Activated T-helper 17 cell treated with anti-CD3 and anti-CD28 coated beads, Interleukin-2, amount 50 U/mL, for 72 hours (primary cell): ENCODE data around the gene NLRP4. TPM values are rescaled to one million over a fixed set of nuclear protein-coding genes. Genes with fewer than 3 reads are reported as not detected.
"Not testable (repeated sequence)": the region's sequence is repeated elsewhere in the genome, so short reads cannot be mapped to it uniquely, and the experiment has no call there.

ENCODE experiments used
- ATAC-seq: fragments of 150-1000 bp; cut with Tn5 transposase; replicated peaks from 2 replicates; pipeline ENCODE4 v1.10.0; 2021; ENCODE audit warnings: mild to moderate bottlenecking, moderate library complexity
- H3K27ac Mint-ChIP-seq: one replicate; pipeline ENCODE4 v1.8.0; 2022; ENCODE audit warnings: mixed read lengths
- H3K27me3 Mint-ChIP-seq: one replicate; pipeline ENCODE4 v1.8.0; 2022; ENCODE audit warnings: mixed read lengths
- H3K36me3 Mint-ChIP-seq: one replicate; pipeline ENCODE4 v1.8.0; 2022; ENCODE audit warnings: low read depth, mild to moderate bottlenecking, mixed read lengths
- H3K4me1 Mint-ChIP-seq: one replicate; pipeline ENCODE4 v1.8.0; 2022; ENCODE audit warnings: mixed read lengths
- H3K4me3 Mint-ChIP-seq: one replicate; pipeline ENCODE4 v1.8.0; 2022; ENCODE audit warnings: mild to moderate bottlenecking, mixed read lengths
- H3K9me3 Mint-ChIP-seq: one replicate; pipeline ENCODE4 v1.8.0; 2022; ENCODE audit warnings: mixed read lengths
- total RNA-seq, 2 donors: library from RNA; stranded (reverse); gene quantifications; one replicate each; pipeline ENCODE4 v1.2.3, GENCODE V29; 2022

Gene NLRP4
- total RNA-seq, 2 donors from 2014 or later: not detected

- Mint-ChIP-seq H3K4me1 (no peaks in the 10 kb centered on the region), H3K4me3 (no peak overlapping the region), H3K9me3 (peaks cover 14% of the 10 kb centered on the region), H3K36me3 (no peaks in the 10 kb centered on the region), H3K27me3 (peaks cover 13% of the 10 kb centered on the region), H3K27ac (no peak overlapping the region)
- no peak for ATAC-seq
These were observed 76.6 kb downstream of the NLRP4 start for GRCh38 chr19:55912916-55913315.

GRCh38 chr19:55913643-55914268 lies 77.4 kb downstream of the NLRP4 start:
- H3K4me1 Mint-ChIP-seq: no peaks in the 10 kb centered on the region
- no peak for ATAC-seq
- no peak overlapping the region for H3K4me3 Mint-ChIP-seq
- H3K27ac Mint-ChIP-seq: no peak overlapping the region
- no peaks in the 10 kb centered on the region for H3K36me3 Mint-ChIP-seq
- peaks cover 13% of the 10 kb centered on the region for H3K27me3 Mint-ChIP-seq
- peaks cover 18% of the 10 kb centered on the region for H3K9me3 Mint-ChIP-seq

DNA sequence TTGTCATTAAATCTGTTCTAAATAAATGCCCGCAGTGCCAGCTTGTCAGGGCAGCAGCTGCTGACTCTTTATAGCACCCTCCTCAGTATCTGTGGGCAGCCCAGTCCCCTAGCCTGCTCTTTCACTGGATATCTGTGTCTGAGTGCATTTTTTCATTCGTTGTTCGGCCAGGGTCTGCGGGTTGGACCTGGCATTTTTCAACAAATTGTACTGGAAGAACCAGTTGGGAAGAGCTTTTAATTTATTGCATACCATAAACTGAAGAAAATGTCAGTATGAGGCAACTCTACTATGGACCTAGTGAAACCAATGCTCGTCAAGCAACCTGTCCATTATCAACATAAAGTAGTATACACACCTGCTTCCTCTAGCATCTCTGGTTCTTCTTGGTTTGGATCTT lies 87.2 kb downstream of the NLRP4 start:
- H3K27ac Mint-ChIP-seq: no peak overlapping the region
- ATAC-seq: no peak
- H3K4me3 Mint-ChIP-seq: no peak overlapping the region
- peaks cover 13% of the 10 kb centered on the region for H3K9me3 Mint-ChIP-seq
- H3K36me3 Mint-ChIP-seq: no peaks in the 10 kb centered on the region
- H3K4me1 Mint-ChIP-seq: no peaks in the 10 kb centered on the region
- H3K27me3 Mint-ChIP-seq: peaks cover 7% of the 10 kb centered on the region

GRCh38 chr19:55927991-55928390 lies 91.7 kb downstream of the NLRP4 start:
- H3K36me3 Mint-ChIP-seq: no peaks in the 10 kb centered on the region
- peaks cover 7% of the 10 kb centered on the region for H3K9me3 Mint-ChIP-seq
- H3K27ac Mint-ChIP-seq: no peak overlapping the region
- ATAC-seq: no peak
- no peaks in the 10 kb centered on the region for H3K4me1 Mint-ChIP-seq
- peaks cover 7% of the 10 kb centered on the region for H3K27me3 Mint-ChIP-seq
- H3K4me3 Mint-ChIP-seq: no peak overlapping the region

- H3K27me3 Mint-ChIP-seq, ATAC-seq, H3K9me3 Mint-ChIP-seq: not testable (repeated sequence)
These were observed 92.9 kb downstream of the NLRP4 start for GRCh38 chr19:55929258-55929657.

DNA sequence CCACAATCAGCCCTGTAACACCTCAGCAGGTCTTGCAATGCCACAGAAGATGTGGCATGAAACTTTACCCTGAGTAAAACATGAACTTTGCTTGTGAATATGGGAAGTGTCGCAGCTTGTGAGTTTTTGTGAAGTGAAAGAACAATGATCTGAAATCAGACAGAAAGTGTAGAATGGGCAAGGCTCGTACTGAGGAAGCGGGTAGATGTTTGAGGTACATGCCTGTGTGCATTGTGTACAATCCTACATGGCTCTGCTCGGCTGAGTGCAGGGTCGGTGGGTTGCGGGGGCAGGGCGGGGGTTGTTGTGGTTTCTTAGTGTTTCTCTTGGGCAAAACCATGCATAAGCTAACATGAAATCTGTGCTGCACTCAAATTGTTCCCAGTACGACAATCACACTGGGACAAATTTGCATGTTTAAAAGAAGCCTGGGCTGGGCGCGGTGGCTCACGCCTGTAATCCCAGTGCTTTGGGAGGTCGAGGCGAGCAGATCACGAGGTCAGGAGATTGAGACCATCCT lies 94.7 kb downstream of the NLRP4 start:
- H3K27ac Mint-ChIP-seq: no peak overlapping the region
- no peaks in the 10 kb centered on the region for H3K4me1 Mint-ChIP-seq
- H3K36me3 Mint-ChIP-seq: no peaks in the 10 kb centered on the region
- H3K9me3 Mint-ChIP-seq: peaks cover 12% of the 10 kb centered on the region
- ATAC-seq: no peak
- H3K27me3 Mint-ChIP-seq: peaks cover 3% of the 10 kb centered on the region
- no peak overlapping the region for H3K4me3 Mint-ChIP-seq

More at GRCh38 chr19:55929258-55929657, 92.9 kb downstream of the NLRP4 start:
- H3K4me3 Mint-ChIP-seq, H3K27ac Mint-ChIP-seq, H3K4me1 Mint-ChIP-seq, H3K36me3 Mint-ChIP-seq: not testable (repeated sequence)

Other genes starting within 250 kb of the NLRP4 start
- gene FIZ1, start 237.0 kb upstream of the NLRP4 start, total RNA-seq: 10 to 100 TPM in 1 of 2 donors, 1 to 10 TPM in 1; 8.7 to 12.9 TPM
- 10 to 100 TPM; 20.1 to 25.3 TPM for gene ZNF524, start 236.3 kb upstream of the NLRP4 start, total RNA-seq
- gene ZNF865, start 230.9 kb upstream of the NLRP4 start, total RNA-seq: 10 to 100 TPM; 11.9 to 13.2 TPM
- 1 to 10 TPM; 4.6 to 5.3 TPM for gene ZNF784, start 212.0 kb upstream of the NLRP4 start, total RNA-seq
- gene ZNF580, start 195.5 kb upstream of the NLRP4 start, total RNA-seq: 10 to 100 TPM; 21.9 to 22.2 TPM
- gene ZNF581, start 192.9 kb upstream of the NLRP4 start, total RNA-seq: 10 to 100 TPM; 26.4 to 35.6 TPM
- 1 to 10 TPM; 2.4 to 2.6 TPM for gene CCDC106, start 188.3 kb upstream of the NLRP4 start, total RNA-seq
- gene U2AF2, start 181.5 kb upstream of the NLRP4 start, total RNA-seq: 100 to 1,000 TPM; 254 to 333 TPM
- gene EPN1, start 161.3 kb upstream of the NLRP4 start, total RNA-seq: 10 to 100 TPM; 29.2 to 45.1 TPM
- gene NLRP9, start 98.1 kb upstream of the NLRP4 start, total RNA-seq: not detected
- gene RFPL4A, start 77.4 kb upstream of the NLRP4 start, total RNA-seq: not detected
- not detected for gene RFPL4AL1, start 67.4 kb upstream of the NLRP4 start, total RNA-seq
- under 1 TPM in 1 of 2 donors, not detected in 1; 0.11 TPM for gene NLRP11, start 4.5 kb upstream of the NLRP4 start, total RNA-seq
- gene NLRP13, start 95.8 kb downstream of the NLRP4 start, total RNA-seq: not detected
- gene NLRP8, start 111.3 kb downstream of the NLRP4 start, total RNA-seq: not detected
- not detected for gene NLRP5, start 150.2 kb downstream of the NLRP4 start, total RNA-seq